Coronary artery (tissue), 2 donors: ENCODE data around the gene PCSK2.

Experiments used
- DNase-seq: peaks from one replicate; pipeline ENCODE4 v3.0.0-alpha.2; 2017; ENCODE audit warnings: low spot score
- H3K27ac ChIP-seq, 2 donors: fragments of 200-600 bp; sonication (generic); one replicate each; pipeline ENCODE4 v1.5.1; 2016 to 2019
- H3K4me3 ChIP-seq: fragments of 200-600 bp; sonication (generic); 2 replicates; pipeline ENCODE4 v1.5.1; 2016; ENCODE audit warnings: mild to moderate bottlenecking, moderate library complexity
- TF ChIP-seq, protein P1 (sequence below): fragments of 200-600 bp; sonication (generic); IDR thresholded peaks from one replicate; pipeline ENCODE4 v1.5.1; 2019; ENCODE audit warnings: antibody characterized with exemption

PCSK2 gene

DNA sequence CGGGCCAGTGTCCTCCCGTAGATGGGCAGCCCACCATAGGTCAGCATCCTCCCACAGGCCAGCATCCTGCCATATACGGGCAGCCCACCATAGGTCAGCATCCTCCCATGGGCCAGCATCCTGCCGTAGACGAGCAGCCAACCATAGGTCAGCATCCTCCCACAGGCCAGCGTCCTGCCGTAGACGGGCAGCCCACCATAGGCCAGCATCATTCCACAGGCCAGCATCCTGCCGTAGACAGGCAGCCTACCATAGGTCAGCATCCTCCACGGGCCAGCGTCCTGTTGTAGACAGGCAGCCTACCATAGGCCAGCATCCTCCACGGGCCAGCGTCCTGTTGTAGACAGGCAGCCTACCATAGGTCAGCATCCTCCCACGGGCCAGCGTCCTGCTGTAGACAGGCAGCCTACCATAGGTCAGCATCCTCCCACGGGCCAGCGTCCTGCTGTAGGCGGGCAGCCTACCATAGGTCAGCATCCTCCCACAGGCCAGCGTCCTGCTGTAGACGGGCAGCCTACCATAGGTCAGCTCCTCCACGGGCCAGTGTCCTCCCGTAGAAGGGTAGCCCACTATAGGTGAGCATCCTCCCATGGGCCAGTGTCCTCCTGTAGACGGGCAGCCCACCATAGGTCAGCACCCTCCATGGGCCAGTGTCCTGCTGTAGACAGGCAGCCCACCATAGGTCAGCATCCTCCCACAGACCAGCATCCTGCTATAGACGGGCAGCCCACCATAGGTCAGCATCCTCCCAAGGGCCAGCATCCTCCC is 241.4 kb downstream of the PCSK2 start:
- DNase-seq = no peak
- Histone ChIP-seq H3K27ac (no peak overlapping the region), H3K4me3 (no peak overlapping the region)
- TF ChIP-seq, protein P1, sequence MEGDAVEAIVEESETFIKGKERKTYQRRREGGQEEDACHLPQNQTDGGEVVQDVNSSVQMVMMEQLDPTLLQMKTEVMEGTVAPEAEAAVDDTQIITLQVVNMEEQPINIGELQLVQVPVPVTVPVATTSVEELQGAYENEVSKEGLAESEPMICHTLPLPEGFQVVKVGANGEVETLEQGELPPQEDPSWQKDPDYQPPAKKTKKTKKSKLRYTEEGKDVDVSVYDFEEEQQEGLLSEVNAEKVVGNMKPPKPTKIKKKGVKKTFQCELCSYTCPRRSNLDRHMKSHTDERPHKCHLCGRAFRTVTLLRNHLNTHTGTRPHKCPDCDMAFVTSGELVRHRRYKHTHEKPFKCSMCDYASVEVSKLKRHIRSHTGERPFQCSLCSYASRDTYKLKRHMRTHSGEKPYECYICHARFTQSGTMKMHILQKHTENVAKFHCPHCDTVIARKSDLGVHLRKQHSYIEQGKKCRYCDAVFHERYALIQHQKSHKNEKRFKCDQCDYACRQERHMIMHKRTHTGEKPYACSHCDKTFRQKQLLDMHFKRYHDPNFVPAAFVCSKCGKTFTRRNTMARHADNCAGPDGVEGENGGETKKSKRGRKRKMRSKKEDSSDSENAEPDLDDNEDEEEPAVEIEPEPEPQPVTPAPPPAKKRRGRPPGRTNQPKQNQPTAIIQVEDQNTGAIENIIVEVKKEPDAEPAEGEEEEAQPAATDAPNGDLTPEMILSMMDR = no peak

GRCh38 chr20:17469246-17470030 is 242.6 kb downstream of the PCSK2 start:
- H3K27ac ChIP-seq = no peak overlapping the region
- DNase-seq = no peak
- TF ChIP-seq, protein P1 = no peak
- H3K4me3 ChIP-seq = no peak overlapping the region

DNA sequence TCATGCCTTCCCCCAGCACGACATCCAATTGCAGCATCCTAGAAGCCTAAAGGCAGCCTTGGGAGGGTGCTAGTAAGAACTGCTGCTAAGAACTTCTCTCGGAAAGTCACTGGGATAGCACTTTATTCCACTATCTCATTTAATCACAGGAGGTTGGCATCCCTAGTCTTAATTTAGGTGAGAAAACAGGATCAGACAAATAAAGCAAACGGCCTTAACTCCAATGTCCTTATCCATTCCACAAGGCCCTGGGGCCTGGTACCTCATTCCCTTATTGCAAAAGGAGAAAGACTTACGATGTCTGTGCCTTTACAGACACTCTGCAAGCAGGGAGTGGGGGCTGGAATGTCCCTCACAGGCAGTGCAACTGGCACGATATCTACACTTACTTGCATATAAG is 243.7 kb downstream of the PCSK2 start:
- no peak overlapping the region for H3K27ac ChIP-seq
- no peak for DNase-seq
- TF ChIP-seq, protein P1 = no peak
- H3K4me3 ChIP-seq = no peak overlapping the region

- Histone ChIP-seq H3K4me3 (no peak overlapping the region), H3K27ac (no peak overlapping the region)
- no peak for DNase-seq
- TF ChIP-seq, protein P1 = no peak
These were observed 244.1 kb downstream of the PCSK2 start for GRCh38 chr20:17470973-17471372.

GRCh38 chr20:17471606-17472187 is 244.9 kb downstream of the PCSK2 start:
- no peak for DNase-seq
- Histone ChIP-seq H3K27ac (no peak overlapping the region), H3K4me3 (no peak overlapping the region)
- TF ChIP-seq, protein P1 = no peak

- TF ChIP-seq, protein P1 = no peak
- DNase-seq = no peak
- no peak overlapping the region for H3K4me3 ChIP-seq
- H3K27ac ChIP-seq = no peak overlapping the region
These were observed 246.8 kb downstream of the PCSK2 start for GRCh38 chr20:17473659-17474058.
